Transverse colon (tissue), 4 donors: Measurements from ENCODE around the gene THADA. TPM values are rescaled to one million over a fixed set of nuclear protein-coding genes. Genes with fewer than 3 reads are reported as not detected.

Experiments used
- DNase-seq: peaks from one replicate; pipeline ENCODE4 v3.0.0-alpha.2; 2019
- H3K27ac ChIP-seq, 4 donors: fragments of 200-600 bp; sonication (generic); 2 replicates each; pipeline ENCODE4 v1.5.1; 2016 to 2018; ENCODE audit warnings: inconsistent platforms in 4 of 4
- H3K27me3 ChIP-seq: fragments of 200-600 bp; sonication (generic); 2 replicates; pipeline ENCODE4 v1.5.1; 2017; ENCODE audit warnings: inconsistent platforms
- H3K36me3 ChIP-seq, 4 donors: fragments of 200-600 bp; sonication (generic); 2 replicates each; pipeline ENCODE4 v1.5.1; 2017 to 2019; ENCODE audit warnings: inconsistent platforms in 4 of 4
- H3K4me1 ChIP-seq, 4 donors: fragments of 200-600 bp; sonication (generic); 2 replicates each; pipeline ENCODE4 v1.5.1; 2017 to 2020; ENCODE audit warnings: inconsistent platforms in 4 of 4
- H3K4me3 ChIP-seq, 4 donors: fragments of 200-600 bp; sonication (generic); 1 replicate in 1 of 4; 2 replicates in 3 of 4; pipeline versions ENCODE4 v1.5.1 to v1.6.1; 2017 to 2019; ENCODE audit warnings: inconsistent platforms in 4 of 4
- H3K9me3 ChIP-seq, 2 donors: fragments of 200-600 bp; sonication (generic); 2 replicates each; pipeline ENCODE4 v1.5.1; 2017 to 2019; ENCODE audit warnings: inconsistent platforms in 2 of 2
- CTCF ChIP-seq, 5 experiments: fragments of 200-600 bp in 3 of 5; fragments of 450-650 bp in 2 of 5; sonication (generic) in 3 of 5; IDR thresholded peaks; 1 replicate in 2 of 5; 2 replicates in 3 of 5; pipeline ENCODE4 v1.5.1; 2016 to 2017; ENCODE audit warnings: antibody characterized with exemption in 5 of 5, inconsistent platforms in 3 of 5, mild to moderate bottlenecking in 2 of 5, moderate library complexity in 1 of 5
- EP300 ChIP-seq: sonication (generic); formaldehyde crosslinking; IDR thresholded peaks from one replicate; pipeline ENCODE4 v1.6.1; 2017; ENCODE audit warnings: antibody characterized with exemption, low read depth
- POLR2A ChIP-seq: fragments of 450-650 bp; IDR thresholded peaks from one replicate; pipeline ENCODE4 v1.6.1; 2016; ENCODE audit warnings: antibody characterized with exemption, mild to moderate bottlenecking, moderate library complexity
- POLR2AphosphoS5 ChIP-seq, 3 donors: sonication (generic); formaldehyde crosslinking; IDR thresholded peaks; one replicate each; pipeline ENCODE4 v1.6.1; 2016; ENCODE audit warnings: antibody characterized with exemption in 3 of 3
- WGBS, 2 donors: methylation state at CpG; one replicate each; pipeline ENCODE4 v1.1.5; 2018; ENCODE audit warnings: low coverage in 1 of 2; 5-methylcytosine and 5-hydroxymethylcytosine counted together
- in situ Hi-C, 4 donors: fragments of 200-750 bp; cut with MboI; loops; one replicate each; pipeline versions ENCODE4 v1.15.0 to v1.15.1; 2017; ENCODE audit warnings: low sequenced_read_pairs in 3 of 4, low pct_ligation_motif_present in 1 of 4, low pct_unique_long_range_greater_than_20kb in 1 of 4
- intact Hi-C: fragments of 100-400 bp; cut with DNase I; formaldehyde crosslinking; loops from one replicate; pipeline ENCODE4 v1.15.1; 2023; ENCODE audit warnings: low total_unique reads
- total RNA-seq, 4 donors: library from RNA; depleted of rRNA; stranded (reverse); fragments of >200 nt; gene quantifications; one replicate each; pipeline ENCODE4 v1.1.0, GENCODE V29; 2016

Gene THADA
- total RNA-seq, 4 donors from 2014 or later, result 21.7 to 78.6 (median 28.1) TPM

DNA sequence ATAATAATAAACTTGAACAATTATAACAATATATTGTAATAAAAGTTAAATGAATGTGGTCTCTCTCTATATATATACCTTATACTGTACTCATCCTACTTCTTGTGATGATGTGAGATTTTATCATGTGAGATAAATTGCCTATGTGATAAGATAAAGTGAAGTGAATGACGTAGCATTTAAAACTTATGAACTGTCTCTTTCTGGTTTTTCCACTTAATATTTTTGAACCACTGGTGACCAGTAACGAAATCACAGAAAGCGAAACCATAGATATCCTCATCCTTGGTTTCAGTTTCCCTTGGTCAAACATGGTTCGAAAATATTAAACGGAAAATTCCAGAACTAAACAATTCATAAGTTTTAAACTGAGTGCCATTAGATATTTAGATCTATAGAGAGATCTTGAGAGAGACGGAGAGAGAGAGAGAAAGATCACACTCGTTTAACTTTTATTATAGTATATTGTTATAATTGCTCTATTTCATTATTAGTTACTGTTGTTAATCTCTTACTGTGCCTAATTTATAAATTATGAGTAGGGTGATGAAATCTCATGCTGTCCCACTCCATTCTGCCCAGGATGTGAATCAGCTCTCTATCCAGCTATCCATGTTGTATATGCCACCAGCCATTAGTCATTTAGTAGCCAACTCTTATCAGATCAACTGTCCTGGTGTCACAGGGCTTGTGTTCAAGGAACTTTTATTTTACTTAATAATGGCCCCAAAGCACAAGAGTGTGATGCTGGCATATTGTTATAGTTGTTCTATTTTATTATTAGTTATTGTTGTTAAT, 156.8 kb downstream of the THADA start:
- WGBS, 2 donors, result 64 to 77% methylated on average over 7 of the region's 7 CpGs
- Histone ChIP-seq H3K27ac (peak overlapping the region in 3 of 4 donors; percentile 4 to 26 (median 8)), H3K36me3 (no peaks in the 10 kb centered on the region), H3K4me3 (no peak overlapping the region), H3K27me3 (no peaks in the 10 kb centered on the region), H3K9me3 (no peaks in the 10 kb centered on the region), H3K4me1 (peaks cover 0 to 16% (median 6%) of the 10 kb centered on the region in 4 donors)
- no peak for DNase-seq
- intact Hi-C loops, result no loop called here
- in situ Hi-C loops, result no loop called here
- TF ChIP-seq POLR2AphosphoS5 (IDR thresholded peaks at IDR 0.05) (no peak), EP300 (no peak)

- no peaks in the 10 kb centered on the region for H3K27me3 ChIP-seq
- H3K27ac ChIP-seq, result peak overlapping the region in 1 of 4 donors; percentile 8
- H3K9me3 ChIP-seq, result no peaks in the 10 kb centered on the region
- in situ Hi-C loops (no loop called here), intact Hi-C loops (no loop called here)
- no peaks in the 10 kb centered on the region for H3K36me3 ChIP-seq
- no peak for DNase-seq
- 70 to 86% methylated on average over 2 to 3 of the region's 3 CpGs for WGBS, 2 donors
- H3K4me3 ChIP-seq, result no peak overlapping the region
- H3K4me1 ChIP-seq, result peaks cover 0 to 16% (median 6%) of the 10 kb centered on the region in 4 donors
- TF ChIP-seq EP300 (no peak), POLR2AphosphoS5 (IDR thresholded peaks at IDR 0.05) (no peak), POLR2A (no peak), CTCF (IDR thresholded peaks at IDR 0.05) (no peak)
These were observed 157.5 kb downstream of the THADA start for GRCh38 chr2:43438342-43438741.

DNA sequence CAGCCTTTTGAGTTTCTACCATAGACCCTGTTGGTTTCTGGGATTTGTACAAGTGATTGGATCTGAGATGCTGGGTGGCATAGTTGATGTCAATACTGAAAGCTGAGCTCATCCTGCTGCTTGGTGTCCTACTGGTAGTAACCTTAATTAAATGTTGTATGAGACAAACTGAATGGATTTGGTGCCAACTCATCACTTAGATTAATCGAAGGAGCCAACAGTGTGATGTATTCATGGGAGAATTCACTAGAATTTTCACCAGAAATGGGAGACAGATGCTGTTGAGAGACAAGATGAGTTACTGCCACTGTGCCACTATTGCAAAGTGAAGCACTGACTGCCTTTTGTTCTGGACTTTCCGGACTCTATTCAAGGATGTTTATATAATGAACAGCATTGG, 158.5 kb downstream of the THADA start:
- Histone ChIP-seq H3K4me3 (no peak overlapping the region), H3K4me1 (peaks cover 0 to 16% (median 6%) of the 10 kb centered on the region in 4 donors), H3K9me3 (no peaks in the 10 kb centered on the region), H3K27me3 (no peaks in the 10 kb centered on the region), H3K27ac (no peak overlapping the region), H3K36me3 (no peaks in the 10 kb centered on the region)
- intact Hi-C loops (no loop called here), in situ Hi-C loops (no loop called here)
- TF ChIP-seq POLR2A (no peak), CTCF (IDR thresholded peaks at IDR 0.05) (no peak), EP300 (no peak), POLR2AphosphoS5 (IDR thresholded peaks at IDR 0.05) (no peak)
- no peak for DNase-seq
- 85 to 93% methylated on average over 2 of the region's 2 CpGs for WGBS, 2 donors

GRCh38 chr2:43436431-43436830, 159.4 kb downstream of the THADA start:
- Histone ChIP-seq H3K4me1 (peaks cover 0 to 14% (median 6%) of the 10 kb centered on the region in 4 donors), H3K4me3 (no peak overlapping the region), H3K27me3 (no peaks in the 10 kb centered on the region), H3K27ac (no peak overlapping the region), H3K9me3 (no peaks in the 10 kb centered on the region), H3K36me3 (no peaks in the 10 kb centered on the region)
- DNase-seq, result no peak
- intact Hi-C loops, result no loop called here
- WGBS, 2 donors, result 77 to 83% methylated on average over 1 of the region's 1 CpG
- TF ChIP-seq POLR2A, result no peak
- TF ChIP-seq EP300, result no peak
- no peak for TF ChIP-seq CTCF (IDR thresholded peaks at IDR 0.05)
- TF ChIP-seq POLR2AphosphoS5 (IDR thresholded peaks at IDR 0.05), result no peak
- in situ Hi-C loops, result no loop called here
